AG04450 (cell line): ENCODE results near the gene RC3H2. TPM values are rescaled to one million over a fixed set of nuclear protein-coding genes. Genes with fewer than 3 reads are reported as not detected.
A peak's percentile ranks its signal among the peaks of the same experiment; 100 is the strongest.

Experiments
- CTCF ChIA-PET: fragments of 300-600, 350-600 bp; formaldehyde crosslinking; extraction: SDS; loops from one replicate; lab custom pipeline; 2022; ENCODE audit warnings: antibody characterized with exemption, inconsistent platforms; lab: Charles Lee
- POLR2A ChIA-PET: fragments of 350-600 bp; formaldehyde crosslinking; extraction: SDS; loops from one replicate; lab custom pipeline; 2021; ENCODE audit warnings: antibody characterized with exemption, inconsistent platforms; lab: Yijun Ruan, JAX
- DNase-seq: peaks from one replicate; pipeline ENCODE4 v3.0.0-alpha.2; 2011; ENCODE audit warnings: low read depth, low spot score
- H3K27ac ChIP-seq: one replicate; pipeline ENCODE4 v1.5.1; 2012; ENCODE audit warnings: low read depth, low read length, control low read depth
- H3K27me3 ChIP-seq: one replicate; pipeline ENCODE4 v1.6.0; 2012; ENCODE audit warnings: low read length; ENCODE audit not compliant: control insufficient read depth, insufficient read depth
- H3K4me3 ChIP-seq: 2 replicates; pipeline ENCODE4 v1.5.1; 2011; ENCODE audit warnings: mild to moderate bottlenecking, low read depth, low read length, control low read depth
- H3K9me3 ChIP-seq: 2 replicates; pipeline ENCODE4 v1.5.1; 2012; ENCODE audit warnings: low read length; ENCODE audit not compliant: control insufficient read depth, insufficient read depth
- CTCF ChIP-seq: IDR thresholded peaks from 2 replicates; pipeline ENCODE4 v1.5.1; 2011; ENCODE audit warnings: low read depth, low read length, control low read depth, inconsistent platforms
- polyA plus RNA-seq: library from polyadenylated mRNA; depleted of rRNA; stranded (reverse); fragments of >200 nt; gene quantifications from 2 replicates; pipeline ENCODE4 v1.2.3, GENCODE V29; 2011

RC3H2 gene
- polyA plus RNA-seq, 1 experiment, result 47.2 TPM

GRCh38 chr9:122819791-122820489, 85.2 kb downstream of the RC3H2 start:
- Histone ChIP-seq H3K4me3 (no peak overlapping the region), H3K9me3 (no peaks in the 10 kb centered on the region), H3K27ac (peak overlapping the region; percentile 75), H3K27me3 (no peaks in the 10 kb centered on the region)
- ChIA-PET POLR2A (interaction anchor here (1.7 kb wide), 1 partner anchor 8 kb away, joined by 13 read pairs; the partner anchor contains the start of gene PDCL), CTCF (interaction anchor here (1.5 to 2.1 kb wide), 2 partner anchors 9 to 10 kb away, joined by 3 to 5 read pairs; no protein-coding TSS in a partner anchor)
- DNase-seq, result no peak
- no peak for TF ChIP-seq CTCF

GRCh38 chr9:122819326-122819725, 85.8 kb downstream of the RC3H2 start:
- ChIA-PET POLR2A (interaction anchor here (0.6 to 1.7 kb wide), 2 partner anchors 9 to 42 kb away, joined by 6 to 13 read pairs; partner anchors contain the start of gene PDCL), CTCF (interaction anchor here (1.1 to 2.1 kb wide), 4 partner anchors 8 to 531 kb away, joined by 3 to 5 read pairs (median 3); no protein-coding TSS in a partner anchor)
- H3K9me3 ChIP-seq, result no peaks in the 10 kb centered on the region
- DNase-seq, result no peak
- peak overlapping the region; percentile 53 for H3K27ac ChIP-seq
- no peak for TF ChIP-seq CTCF
- H3K27me3 ChIP-seq, result no peaks in the 10 kb centered on the region
- no peak overlapping the region for H3K4me3 ChIP-seq

- H3K27me3 ChIP-seq, result no peaks in the 10 kb centered on the region
- no peak overlapping the region for H3K4me3 ChIP-seq
- no peak for DNase-seq
- no peaks in the 10 kb centered on the region for H3K9me3 ChIP-seq
- no peak for TF ChIP-seq CTCF
- CTCF ChIA-PET, result interaction anchor here (2.9 kb wide), 1 partner anchor 352 kb away, joined by 10 read pairs; no protein-coding TSS in a partner anchor
- POLR2A ChIA-PET, result no interaction called here
- H3K27ac ChIP-seq, result no peak overlapping the region
Observed at GRCh38 chr9:122816163-122816867, 88.8 kb downstream of the RC3H2 start.

GRCh38 chr9:122815544-122815943, 89.6 kb downstream of the RC3H2 start:
- H3K4me3 ChIP-seq, result no peak overlapping the region
- ChIA-PET CTCF (interaction anchor here (2.9 kb wide), 1 partner anchor 351 kb away, joined by 10 read pairs; no protein-coding TSS in a partner anchor), POLR2A (no interaction called here)
- H3K9me3 ChIP-seq, result no peaks in the 10 kb centered on the region
- no peaks in the 10 kb centered on the region for H3K27me3 ChIP-seq
- DNase-seq, result no peak
- no peak for TF ChIP-seq CTCF
- no peak overlapping the region for H3K27ac ChIP-seq
